ENCODE data around the gene KIRREL3.

DNA sequence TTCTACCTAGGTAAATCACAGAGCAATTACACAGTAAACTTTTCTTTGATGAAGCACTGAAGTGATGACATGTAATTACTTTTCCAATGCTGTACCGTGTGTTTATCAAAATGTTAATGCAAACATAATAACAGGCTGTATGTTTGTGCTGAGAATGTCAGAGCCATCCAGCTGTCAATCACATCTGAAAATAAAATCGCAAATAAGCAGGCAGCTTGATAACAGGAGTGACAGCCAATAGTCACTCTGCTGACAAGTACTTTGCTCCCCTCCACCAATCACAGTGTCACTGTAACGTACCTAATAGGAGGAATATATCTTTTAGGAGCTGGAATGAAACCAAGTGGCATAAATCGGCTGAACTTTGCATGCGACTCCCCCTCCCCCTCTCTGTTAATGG lies 119.7 kb downstream of the KIRREL3 start:
- TF ChIP-seq CTCF (IDR thresholded peaks at IDR 0.05) (no peak), MEF2A (IDR thresholded peaks at IDR 0.05; ENCODE audit: borderline replicate concordance, low read depth) (no peak), POLR2AphosphoS5 (IDR thresholded peaks at IDR 0.05; ENCODE audit: low read depth, low read length) (no peak), RAD21 (IDR thresholded peaks at IDR 0.05; ENCODE audit: low read length) (no peak), REST (IDR thresholded peaks at IDR 0.05; ENCODE audit: low read depth, low read length) (no peak), EP300 (IDR thresholded peaks at IDR 0.05; ENCODE audit: borderline replicate concordance in 1 of 2, low read depth in 1 of 2, low read length in 1 of 2) (no peak)
- TF ChIP-seq, protein P1, sequence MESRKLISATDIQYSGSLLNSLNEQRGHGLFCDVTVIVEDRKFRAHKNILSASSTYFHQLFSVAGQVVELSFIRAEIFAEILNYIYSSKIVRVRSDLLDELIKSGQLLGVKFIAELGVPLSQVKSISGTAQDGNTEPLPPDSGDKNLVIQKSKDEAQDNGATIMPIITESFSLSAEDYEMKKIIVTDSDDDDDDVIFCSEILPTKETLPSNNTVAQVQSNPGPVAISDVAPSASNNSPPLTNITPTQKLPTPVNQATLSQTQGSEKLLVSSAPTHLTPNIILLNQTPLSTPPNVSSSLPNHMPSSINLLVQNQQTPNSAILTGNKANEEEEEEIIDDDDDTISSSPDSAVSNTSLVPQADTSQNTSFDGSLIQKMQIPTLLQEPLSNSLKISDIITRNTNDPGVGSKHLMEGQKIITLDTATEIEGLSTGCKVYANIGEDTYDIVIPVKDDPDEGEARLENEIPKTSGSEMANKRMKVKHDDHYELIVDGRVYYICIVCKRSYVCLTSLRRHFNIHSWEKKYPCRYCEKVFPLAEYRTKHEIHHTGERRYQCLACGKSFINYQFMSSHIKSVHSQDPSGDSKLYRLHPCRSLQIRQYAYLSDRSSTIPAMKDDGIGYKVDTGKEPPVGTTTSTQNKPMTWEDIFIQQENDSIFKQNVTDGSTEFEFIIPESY (IDR thresholded peaks at IDR 0.05; ENCODE audit: borderline replicate concordance, low read depth), result no peak

Data from SK-N-SH (cell line).